NCI-H524 treated with DMSO at 0.1 percent for 48 hours (cell line): ENCODE data around the gene PRKCB.

ENCODE experiments used
- DNase-seq: peaks from one replicate; lab custom pipeline; 2025; lab: John Stamatoyannopoulos, UW

The PRKCB gene

GRCh38 chr16:24049113-24049512 lies 213.3 kb downstream of the PRKCB start:
- DNase-seq, result no peak

GRCh38 chr16:24051125-24051524 lies 215.3 kb downstream of the PRKCB start:
- no peak for DNase-seq

DNA sequence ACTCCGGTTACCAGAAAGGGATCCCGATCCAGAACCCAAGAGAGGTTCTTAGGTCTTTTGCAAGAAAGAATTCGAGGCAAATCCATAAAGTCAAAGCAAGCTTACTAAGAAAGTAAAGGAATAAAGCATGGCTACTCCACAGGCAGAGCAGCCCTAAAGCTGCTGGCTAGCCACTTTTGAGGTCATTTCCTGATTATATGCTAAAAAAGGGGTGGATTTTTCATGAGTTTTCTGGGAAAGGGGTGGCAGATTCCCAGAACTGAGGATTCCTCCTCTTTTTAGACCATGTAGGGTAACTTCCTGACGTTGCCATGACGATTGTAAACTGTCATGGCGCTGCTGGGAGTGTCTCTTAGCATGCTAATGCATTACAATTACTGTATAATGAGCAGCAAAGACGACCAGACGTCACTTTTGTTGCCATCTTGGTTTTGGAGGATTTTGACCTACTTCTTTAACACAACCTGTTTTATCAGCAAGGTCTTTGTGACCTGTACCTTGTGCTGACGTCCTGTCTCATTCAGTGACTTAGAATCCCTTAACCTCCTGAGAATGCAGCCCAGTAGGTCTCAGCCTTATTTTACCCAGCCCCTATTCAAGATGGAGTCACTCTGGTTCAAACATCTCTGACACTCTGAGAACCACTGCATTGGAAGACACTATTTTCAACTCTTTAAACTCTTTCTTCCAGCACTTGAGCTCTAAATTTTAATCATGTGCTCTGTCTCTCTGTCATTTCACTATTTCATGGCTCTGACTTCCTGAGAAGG lies 216.7 kb downstream of the PRKCB start:
- no peak for DNase-seq

DNA sequence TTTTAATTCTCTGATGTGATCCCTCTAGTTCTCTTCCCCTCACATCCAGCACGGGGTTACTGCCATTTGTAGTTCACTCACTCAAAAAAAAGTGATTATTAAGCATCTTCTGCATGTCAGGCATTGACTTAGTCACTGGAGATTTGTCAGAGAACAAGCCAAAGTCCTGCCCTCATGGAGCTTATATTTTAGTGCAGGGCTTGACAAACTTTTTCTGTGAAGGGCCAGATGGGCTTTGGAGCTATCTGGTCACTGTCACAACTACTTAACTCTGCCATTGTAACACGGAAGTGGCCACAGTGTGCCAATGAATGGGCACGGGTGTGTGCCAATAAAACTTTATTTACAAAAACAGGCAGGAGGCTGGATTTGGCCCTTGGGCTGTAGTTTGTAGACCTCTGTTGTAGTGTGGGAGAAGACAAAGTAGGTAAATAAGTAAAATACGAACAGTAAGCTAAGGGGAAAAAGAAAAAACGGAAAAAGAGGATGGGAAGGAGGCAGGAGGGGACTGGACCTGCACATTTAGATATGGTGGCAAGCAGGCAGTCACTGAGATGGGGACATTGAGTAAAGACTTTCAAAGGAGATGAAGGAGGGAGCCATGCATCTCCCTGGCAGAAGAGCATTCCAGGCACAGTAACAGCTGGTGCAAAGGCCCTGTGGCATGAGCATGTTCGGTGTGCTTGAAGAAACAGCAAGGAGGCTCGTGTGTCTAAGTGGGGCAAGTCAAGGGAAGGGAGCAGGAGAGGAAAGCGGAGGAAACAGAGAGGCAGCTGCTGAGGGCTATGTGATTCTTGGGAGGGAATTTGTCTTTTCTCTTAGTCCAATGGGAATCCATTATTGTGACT lies 217.5 kb downstream of the PRKCB start:
- no peak for DNase-seq

GRCh38 chr16:24054741-24055491 lies 219.1 kb downstream of the PRKCB start:
- no peak for DNase-seq

DNA sequence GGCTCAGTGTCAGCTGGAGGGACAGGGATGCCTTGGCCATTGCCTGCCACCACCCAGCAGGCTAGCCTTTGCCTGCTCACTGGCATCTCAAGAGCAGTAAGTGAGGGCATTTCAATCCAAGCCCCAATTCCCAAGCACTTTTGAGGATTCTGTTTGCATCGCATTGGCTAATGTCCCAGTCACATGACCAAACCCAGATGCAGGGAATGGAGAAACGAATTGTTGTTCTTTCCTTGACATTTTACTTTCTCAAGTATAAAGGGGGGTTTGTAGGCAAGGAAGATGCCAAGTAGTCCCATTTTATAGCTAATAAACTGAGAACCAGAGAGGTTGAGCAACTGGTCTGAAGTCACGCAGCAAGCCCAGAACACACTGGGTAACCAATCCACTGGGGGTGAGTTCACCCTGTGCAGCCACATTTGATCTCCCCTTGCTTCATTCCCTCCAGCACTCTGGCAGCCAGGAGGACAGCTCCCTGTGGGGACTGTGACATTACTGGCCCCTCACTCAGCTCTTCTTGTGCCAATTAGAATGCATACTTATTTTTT lies 226.6 kb downstream of the PRKCB start:
- DNase-seq, result no peak

GRCh38 chr16:24069036-24069590 lies 233.3 kb downstream of the PRKCB start:
- DNase-seq, result no peak

DNA sequence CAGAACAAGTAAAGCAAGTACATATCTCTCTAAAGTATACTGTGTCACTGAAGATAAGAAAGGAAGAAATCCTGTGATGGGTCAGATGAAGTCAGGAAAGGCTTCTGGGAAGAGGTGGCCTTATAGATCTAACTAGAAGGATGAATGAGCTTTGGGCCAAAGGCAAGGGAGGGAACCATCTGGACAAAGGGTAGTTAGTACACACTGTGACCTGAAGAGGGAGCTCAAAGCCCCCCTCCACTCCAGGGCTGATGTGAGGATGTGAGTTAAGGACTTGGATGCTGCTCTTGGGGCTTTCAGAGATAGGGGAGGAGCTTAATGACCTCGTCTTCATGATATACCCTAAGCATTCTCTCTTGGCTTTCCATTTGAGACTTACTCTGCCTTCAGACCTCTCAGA lies 235.1 kb downstream of the PRKCB start:
- DNase-seq, result no peak

DNA sequence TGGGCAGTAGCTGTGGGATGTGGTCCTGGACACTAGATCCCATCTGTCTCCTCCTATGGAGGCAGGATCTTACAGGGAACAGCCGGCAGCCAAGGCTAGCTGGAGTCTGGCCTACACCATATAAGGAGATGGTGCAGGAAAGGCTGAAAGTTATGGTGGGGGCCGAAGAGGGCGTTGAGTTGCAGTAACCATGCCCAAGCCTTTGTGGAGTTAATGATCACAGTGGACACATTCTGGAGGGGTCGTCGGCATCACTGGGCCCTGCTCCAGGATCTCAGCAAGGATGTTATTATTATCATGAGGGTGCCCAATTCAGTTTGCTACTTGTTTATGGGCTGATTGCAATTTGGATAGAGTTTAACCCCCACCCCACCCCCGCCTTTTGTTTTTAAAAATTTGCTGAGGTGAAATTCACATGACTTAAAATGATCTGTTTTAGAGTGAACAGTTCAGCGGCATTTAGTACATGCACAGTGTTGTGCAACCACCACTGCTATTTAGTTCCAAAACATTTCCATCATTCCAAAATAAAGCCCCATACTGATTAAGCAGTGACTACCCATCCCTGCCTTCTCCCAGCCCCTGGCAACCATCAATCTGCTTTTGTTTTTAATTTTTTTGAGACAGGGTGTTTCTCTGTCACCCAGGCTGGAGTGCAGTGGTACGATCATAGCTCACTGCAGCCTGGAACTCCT lies 236.0 kb downstream of the PRKCB start:
- no peak for DNase-seq

- no peak for DNase-seq
These were observed 237.5 kb downstream of the PRKCB start for GRCh38 chr16:24073321-24073720.

- no peak for DNase-seq
These were observed 238.8 kb downstream of the PRKCB start for GRCh38 chr16:24074574-24074973.

GRCh38 chr16:24075302-24075701 lies 239.5 kb downstream of the PRKCB start:
- no peak for DNase-seq

DNA sequence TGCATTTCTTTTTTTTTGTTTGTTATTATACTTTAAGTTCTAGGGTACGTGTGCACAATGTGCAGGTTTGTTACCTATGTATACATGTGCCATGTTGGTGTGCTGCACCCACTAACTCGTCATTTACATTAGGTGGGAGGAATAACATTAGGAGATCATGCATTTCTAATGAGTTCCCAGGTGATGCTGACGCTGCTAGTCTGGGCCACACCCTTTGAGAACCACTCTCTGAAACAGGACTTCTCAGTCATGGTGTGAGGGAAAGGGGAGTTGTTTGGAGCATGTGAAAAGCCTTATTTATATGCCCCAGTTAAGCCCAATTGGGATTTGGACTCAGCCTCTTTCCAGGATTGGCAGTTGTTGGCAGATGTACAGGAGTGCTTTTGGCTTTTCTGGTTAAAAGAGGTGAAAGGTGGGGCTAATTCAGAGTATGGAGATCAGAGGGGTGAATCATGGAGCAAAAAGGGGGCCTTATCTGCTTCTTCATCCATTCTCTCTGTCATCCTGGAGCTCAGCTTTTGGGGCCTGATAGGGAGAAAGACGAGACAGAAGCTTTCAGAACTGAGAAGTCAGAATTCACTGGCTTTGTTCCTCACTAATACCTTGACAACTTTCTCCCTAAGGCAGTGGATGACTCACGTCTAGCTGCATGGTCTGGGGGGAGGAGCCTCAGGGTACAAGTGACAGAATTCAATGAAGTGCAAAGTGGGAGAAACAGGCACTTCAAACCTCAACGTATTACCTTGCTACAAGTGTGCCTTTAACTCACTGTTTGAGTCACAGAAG lies 240.3 kb downstream of the PRKCB start:
- no peak for DNase-seq

- DNase-seq, result no peak
These were observed 241.5 kb downstream of the PRKCB start for GRCh38 chr16:24077292-24077691.

GRCh38 chr16:24077966-24078365 lies 242.2 kb downstream of the PRKCB start:
- DNase-seq, result no peak

DNA sequence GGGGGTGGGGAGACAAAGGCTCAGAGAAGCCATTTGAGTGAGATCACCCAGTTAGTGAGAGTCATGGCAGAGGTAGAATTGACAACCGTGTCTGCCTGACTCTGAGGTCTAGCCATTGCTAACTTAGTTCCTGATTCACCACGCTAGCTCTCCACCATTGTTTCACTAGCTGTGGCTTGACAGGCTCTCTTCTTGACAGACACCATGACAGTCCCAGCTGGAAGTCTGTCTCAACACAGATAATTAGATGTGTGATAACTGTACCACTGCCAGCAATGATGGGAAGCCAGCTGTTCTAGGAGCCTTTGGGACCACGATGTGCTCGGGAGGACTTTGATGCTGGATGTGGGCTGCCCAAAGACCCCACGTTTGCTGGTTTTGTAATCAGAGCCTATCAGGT lies 249.9 kb downstream of the PRKCB start:
- no peak for DNase-seq

- DNase-seq, result no peak
These were observed 252.2 kb downstream of the PRKCB start for GRCh38 chr16:24087891-24088410.

GRCh38 chr16:24088767-24089166 lies 253.0 kb downstream of the PRKCB start:
- no peak for DNase-seq

GRCh38 chr16:24091125-24091524 lies 255.3 kb downstream of the PRKCB start:
- no peak for DNase-seq

GRCh38 chr16:24093049-24093448 lies 257.3 kb downstream of the PRKCB start:
- no peak for DNase-seq
